Nephron (organoid): Measurements from ENCODE around the gene COL6A2.
"Not testable (repeated sequence)": the region's sequence is repeated elsewhere in the genome, so short reads cannot be mapped to it uniquely, and the experiment has no call there.

Source experiments
- H3K27ac Mint-ChIP-seq, 3 experiments: 2 replicates each; pipeline ENCODE4 v1.8.0; 2020; ENCODE audit warnings: mixed read lengths in 3 of 3, mild to moderate bottlenecking in 2 of 3, moderate library complexity in 1 of 3
- H3K27me3 Mint-ChIP-seq: 2 replicates; pipeline ENCODE4 v1.8.0; 2021; ENCODE audit warnings: low read depth, mild to moderate bottlenecking, moderate library complexity, mixed read lengths
- H3K36me3 Mint-ChIP-seq: 2 replicates; pipeline ENCODE4 v1.8.0; 2020; ENCODE audit warnings: low read depth, mixed read lengths
- H3K4me1 Mint-ChIP-seq: 2 replicates; pipeline ENCODE4 v1.8.0; 2020; ENCODE audit warnings: mixed read lengths
- H3K4me3 Mint-ChIP-seq, 3 experiments: 2 replicates each; pipeline ENCODE4 v1.8.0; 2020; ENCODE audit warnings: mild to moderate bottlenecking in 3 of 3, mixed read lengths in 3 of 3, moderate library complexity in 2 of 3
- H3K9me3 Mint-ChIP-seq: 2 replicates; pipeline ENCODE4 v1.8.0; 2020; ENCODE audit warnings: mixed read lengths
- TF ChIP-seq, protein P1 (sequence below), 3 experiments: fragments of 200-600 bp; sonication (generic); IDR thresholded peaks; one replicate each; pipeline ENCODE4 v1.5.0; 2021; ENCODE audit warnings: antibody characterized with exemption in 3 of 3; ENCODE audit not compliant: unreplicated experiment in 3 of 3

The COL6A2 gene

GRCh38 chr21:46084709-46085108, 13.2 kb upstream of the COL6A2 start:
- Mint-ChIP-seq H3K4me3 (no peak overlapping the region), H3K36me3 (peaks cover 4% of the 10 kb centered on the region), H3K27me3 (peaks cover 6% of the 10 kb centered on the region), H3K9me3 (peaks cover 24% of the 10 kb centered on the region), H3K4me1 (peaks cover 16% of the 10 kb centered on the region), H3K27ac (no peak overlapping the region)
- TF ChIP-seq, protein P1, sequence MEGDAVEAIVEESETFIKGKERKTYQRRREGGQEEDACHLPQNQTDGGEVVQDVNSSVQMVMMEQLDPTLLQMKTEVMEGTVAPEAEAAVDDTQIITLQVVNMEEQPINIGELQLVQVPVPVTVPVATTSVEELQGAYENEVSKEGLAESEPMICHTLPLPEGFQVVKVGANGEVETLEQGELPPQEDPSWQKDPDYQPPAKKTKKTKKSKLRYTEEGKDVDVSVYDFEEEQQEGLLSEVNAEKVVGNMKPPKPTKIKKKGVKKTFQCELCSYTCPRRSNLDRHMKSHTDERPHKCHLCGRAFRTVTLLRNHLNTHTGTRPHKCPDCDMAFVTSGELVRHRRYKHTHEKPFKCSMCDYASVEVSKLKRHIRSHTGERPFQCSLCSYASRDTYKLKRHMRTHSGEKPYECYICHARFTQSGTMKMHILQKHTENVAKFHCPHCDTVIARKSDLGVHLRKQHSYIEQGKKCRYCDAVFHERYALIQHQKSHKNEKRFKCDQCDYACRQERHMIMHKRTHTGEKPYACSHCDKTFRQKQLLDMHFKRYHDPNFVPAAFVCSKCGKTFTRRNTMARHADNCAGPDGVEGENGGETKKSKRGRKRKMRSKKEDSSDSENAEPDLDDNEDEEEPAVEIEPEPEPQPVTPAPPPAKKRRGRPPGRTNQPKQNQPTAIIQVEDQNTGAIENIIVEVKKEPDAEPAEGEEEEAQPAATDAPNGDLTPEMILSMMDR (IDR thresholded peaks at IDR 0.05; ENCODE audit: unreplicated experiment in 3 of 3) = no peak

DNA sequence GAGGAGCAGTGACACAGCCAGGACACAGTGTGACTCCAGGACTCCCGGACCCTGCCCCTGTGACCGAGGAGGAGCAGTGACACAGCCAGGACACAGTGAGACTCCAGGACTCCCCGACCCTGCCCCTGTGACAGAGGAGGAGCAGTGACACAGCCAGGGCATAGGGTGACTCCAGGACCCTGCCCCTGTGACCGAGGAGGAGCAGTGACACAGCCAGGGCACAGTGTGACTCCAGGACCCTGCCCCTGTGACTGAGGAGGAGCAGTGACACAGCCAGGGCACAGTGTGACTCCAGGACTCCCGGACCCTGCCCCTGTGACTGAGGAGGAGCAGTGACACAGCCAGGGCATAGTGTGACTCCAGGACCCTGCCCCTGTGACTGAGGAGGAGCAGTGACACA, 12.7 kb upstream of the COL6A2 start:
- Mint-ChIP-seq H3K9me3 (peaks cover 30% of the 10 kb centered on the region), H3K4me1 (peaks cover 14% of the 10 kb centered on the region)
- H3K27ac Mint-ChIP-seq, H3K36me3 Mint-ChIP-seq, H3K4me3 Mint-ChIP-seq, H3K27me3 Mint-ChIP-seq: not testable (repeated sequence)

DNA sequence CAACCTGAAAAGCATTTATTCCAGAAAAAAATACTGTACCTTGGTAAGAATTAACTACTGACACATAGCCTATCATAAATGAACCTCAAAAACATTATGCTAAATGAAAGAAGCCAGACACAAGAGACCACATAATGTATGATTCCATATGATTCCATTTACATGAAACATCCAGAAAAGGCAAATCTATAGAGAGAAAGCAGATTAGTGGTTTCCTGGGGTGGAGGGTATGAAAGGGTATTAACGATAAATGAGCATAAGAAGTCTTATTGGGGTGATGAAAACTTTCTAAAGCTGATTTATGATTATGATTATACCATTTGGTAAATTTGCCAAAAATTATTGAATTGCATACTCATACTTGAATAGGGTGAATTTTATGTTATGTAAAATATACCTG, 10.3 kb upstream of the COL6A2 start:
- Mint-ChIP-seq H3K36me3 (peaks cover 12% of the 10 kb centered on the region), H3K27ac (no peak overlapping the region), H3K9me3 (peaks cover 41% of the 10 kb centered on the region), H3K4me1 (peaks cover 14% of the 10 kb centered on the region), H3K27me3 (peaks cover 8% of the 10 kb centered on the region), H3K4me3 (no peak overlapping the region)
- TF ChIP-seq, protein P1 (IDR thresholded peaks at IDR 0.05; ENCODE audit: unreplicated experiment in 3 of 3) = no peak

- Mint-ChIP-seq H3K27me3 (peaks cover 12% of the 10 kb centered on the region), H3K9me3 (peaks cover 41% of the 10 kb centered on the region), H3K4me3 (no peak overlapping the region), H3K27ac (no peak overlapping the region), H3K4me1 (peaks cover 17% of the 10 kb centered on the region), H3K36me3 (peaks cover 12% of the 10 kb centered on the region)
- TF ChIP-seq, protein P1 (IDR thresholded peaks at IDR 0.05; ENCODE audit: unreplicated experiment in 3 of 3) = no peak
Measured at GRCh38 chr21:46088189-46088588, 9.7 kb upstream of the COL6A2 start.

DNA sequence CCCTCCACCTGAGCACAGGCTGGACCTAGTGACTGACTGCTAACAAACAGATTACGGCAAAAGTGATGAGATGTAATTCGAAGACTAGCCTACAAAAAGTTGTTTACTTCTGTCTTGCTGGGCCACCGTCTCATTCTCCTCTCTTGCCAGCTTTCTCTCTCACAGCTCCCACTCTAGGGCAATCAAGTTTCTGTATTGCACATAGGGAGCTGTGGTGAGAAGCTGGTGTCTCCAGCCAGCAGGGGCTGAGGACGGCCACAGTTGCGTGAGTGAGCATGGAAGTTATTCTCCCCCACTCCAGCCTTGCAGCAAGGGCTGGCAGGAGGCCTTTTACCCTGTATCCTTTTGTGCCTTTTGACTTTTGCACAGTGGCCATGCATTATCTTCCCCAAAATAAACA, 8.6 kb upstream of the COL6A2 start:
- no peak overlapping the region for H3K4me3 Mint-ChIP-seq
- peaks cover 12% of the 10 kb centered on the region for H3K4me1 Mint-ChIP-seq
- TF ChIP-seq, protein P1 (IDR thresholded peaks at IDR 0.05; ENCODE audit: unreplicated experiment in 3 of 3) = no peak
- H3K36me3 Mint-ChIP-seq = peaks cover 12% of the 10 kb centered on the region
- peaks cover 41% of the 10 kb centered on the region for H3K9me3 Mint-ChIP-seq
- no peak overlapping the region for H3K27ac Mint-ChIP-seq
- H3K27me3 Mint-ChIP-seq = peaks cover 12% of the 10 kb centered on the region

GRCh38 chr21:46091118-46091517, 6.8 kb upstream of the COL6A2 start:
- H3K4me3 Mint-ChIP-seq = no peak overlapping the region

More at GRCh38 chr21:46091118-46091517, 6.8 kb upstream of the COL6A2 start:
- TF ChIP-seq, protein P1 (IDR thresholded peaks at IDR 0.05; ENCODE audit: unreplicated experiment in 3 of 3) = no peak
- Mint-ChIP-seq H3K9me3 (peaks cover 38% of the 10 kb centered on the region), H3K27ac (peak overlapping the region in 1 of 3 experiments; percentile 64), H3K36me3 (peaks cover 12% of the 10 kb centered on the region), H3K27me3 (peaks cover 12% of the 10 kb centered on the region), H3K4me1 (peaks cover 23% of the 10 kb centered on the region)
